ENCODE data around the gene P2RY2.

P2RY2 gene

DNA sequence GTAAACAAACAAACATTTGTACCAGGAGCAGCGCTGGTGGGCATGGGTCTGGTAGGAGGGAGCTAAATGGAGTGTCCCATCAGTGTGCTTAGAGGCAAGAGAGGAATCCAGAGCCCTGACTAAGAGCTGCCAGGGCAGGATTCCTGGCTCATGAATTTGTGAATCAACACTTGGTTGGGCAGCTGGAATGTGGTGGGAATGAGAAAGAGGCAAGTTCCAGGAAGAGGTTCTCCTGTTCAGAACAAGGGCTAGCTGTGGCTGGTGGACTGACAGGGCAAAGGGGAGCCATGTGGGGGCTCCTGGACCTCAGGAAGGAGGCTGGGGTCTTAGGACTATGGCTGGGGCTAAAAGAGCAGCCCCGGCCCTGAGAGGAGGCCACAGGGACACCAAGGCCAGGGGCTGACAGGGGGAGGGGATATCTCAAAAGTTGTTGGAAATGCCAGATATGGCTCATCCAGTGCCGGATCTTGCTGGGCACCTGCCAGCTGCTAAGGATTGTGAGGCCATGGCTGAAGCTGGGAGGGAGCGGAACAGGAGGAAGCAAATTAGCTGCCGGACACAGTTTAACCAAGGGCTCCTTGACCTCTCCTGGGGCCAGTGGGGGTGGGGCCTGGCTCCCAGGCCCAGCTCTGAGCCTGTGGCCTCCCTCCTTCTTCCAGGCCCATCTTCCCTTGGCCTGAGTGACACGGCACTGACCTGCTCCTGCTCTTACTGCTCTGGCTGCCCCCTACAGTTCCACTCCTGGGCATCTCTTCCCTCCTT is 39.4 kb downstream of the P2RY2 start:
- H3K27ac ChIP-seq (ENCODE audit: low read depth, low read length) = no peak overlapping the region
- TF ChIP-seq, protein P1, sequence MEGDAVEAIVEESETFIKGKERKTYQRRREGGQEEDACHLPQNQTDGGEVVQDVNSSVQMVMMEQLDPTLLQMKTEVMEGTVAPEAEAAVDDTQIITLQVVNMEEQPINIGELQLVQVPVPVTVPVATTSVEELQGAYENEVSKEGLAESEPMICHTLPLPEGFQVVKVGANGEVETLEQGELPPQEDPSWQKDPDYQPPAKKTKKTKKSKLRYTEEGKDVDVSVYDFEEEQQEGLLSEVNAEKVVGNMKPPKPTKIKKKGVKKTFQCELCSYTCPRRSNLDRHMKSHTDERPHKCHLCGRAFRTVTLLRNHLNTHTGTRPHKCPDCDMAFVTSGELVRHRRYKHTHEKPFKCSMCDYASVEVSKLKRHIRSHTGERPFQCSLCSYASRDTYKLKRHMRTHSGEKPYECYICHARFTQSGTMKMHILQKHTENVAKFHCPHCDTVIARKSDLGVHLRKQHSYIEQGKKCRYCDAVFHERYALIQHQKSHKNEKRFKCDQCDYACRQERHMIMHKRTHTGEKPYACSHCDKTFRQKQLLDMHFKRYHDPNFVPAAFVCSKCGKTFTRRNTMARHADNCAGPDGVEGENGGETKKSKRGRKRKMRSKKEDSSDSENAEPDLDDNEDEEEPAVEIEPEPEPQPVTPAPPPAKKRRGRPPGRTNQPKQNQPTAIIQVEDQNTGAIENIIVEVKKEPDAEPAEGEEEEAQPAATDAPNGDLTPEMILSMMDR (IDR thresholded peaks at IDR 0.05; ENCODE audit: insufficient read depth, low read length, poor library complexity, severe bottlenecking) = no peak
- no peak for TF ChIP-seq EZH2phosphoT487 (conservative IDR thresholded peaks at IDR 0.05; ENCODE audit: low read length)
- no peaks in the 10 kb centered on the region for H3K36me3 ChIP-seq (ENCODE audit: low read length)
- H4K20me1 ChIP-seq (ENCODE audit: low read depth, low read length) = no peaks in the 10 kb centered on the region
- no peaks in the 10 kb centered on the region for H3K27me3 ChIP-seq (ENCODE audit: low read length)
- H3F3A ChIP-seq (ENCODE audit: insufficient read depth) = peaks cover 2% of the 10 kb centered on the region; the same call in 1 of the 2 replicates
- H3K4me2 ChIP-seq (ENCODE audit: low read depth, low read length, poor library complexity, severe bottlenecking) = no peak overlapping the region
- H2AFZ ChIP-seq (ENCODE audit: low read depth, low read length, severe bottlenecking) = no peak overlapping the region
- no peak overlapping the region for H3K4me3 ChIP-seq (ENCODE audit: insufficient read depth, low read length, poor library complexity, severe bottlenecking)
- H3K9me2 ChIP-seq (replicated peaks; ENCODE audit: insufficient read depth, low read length) = no peaks in the 10 kb centered on the region
- H3K9me3 ChIP-seq (ENCODE audit: insufficient read depth, low read length) = no peaks in the 10 kb centered on the region
- no peak overlapping the region for H3K9ac ChIP-seq (ENCODE audit: low read length)
- H3K79me2 ChIP-seq (ENCODE audit: insufficient read depth, low read length) = no peaks in the 10 kb centered on the region

DNA sequence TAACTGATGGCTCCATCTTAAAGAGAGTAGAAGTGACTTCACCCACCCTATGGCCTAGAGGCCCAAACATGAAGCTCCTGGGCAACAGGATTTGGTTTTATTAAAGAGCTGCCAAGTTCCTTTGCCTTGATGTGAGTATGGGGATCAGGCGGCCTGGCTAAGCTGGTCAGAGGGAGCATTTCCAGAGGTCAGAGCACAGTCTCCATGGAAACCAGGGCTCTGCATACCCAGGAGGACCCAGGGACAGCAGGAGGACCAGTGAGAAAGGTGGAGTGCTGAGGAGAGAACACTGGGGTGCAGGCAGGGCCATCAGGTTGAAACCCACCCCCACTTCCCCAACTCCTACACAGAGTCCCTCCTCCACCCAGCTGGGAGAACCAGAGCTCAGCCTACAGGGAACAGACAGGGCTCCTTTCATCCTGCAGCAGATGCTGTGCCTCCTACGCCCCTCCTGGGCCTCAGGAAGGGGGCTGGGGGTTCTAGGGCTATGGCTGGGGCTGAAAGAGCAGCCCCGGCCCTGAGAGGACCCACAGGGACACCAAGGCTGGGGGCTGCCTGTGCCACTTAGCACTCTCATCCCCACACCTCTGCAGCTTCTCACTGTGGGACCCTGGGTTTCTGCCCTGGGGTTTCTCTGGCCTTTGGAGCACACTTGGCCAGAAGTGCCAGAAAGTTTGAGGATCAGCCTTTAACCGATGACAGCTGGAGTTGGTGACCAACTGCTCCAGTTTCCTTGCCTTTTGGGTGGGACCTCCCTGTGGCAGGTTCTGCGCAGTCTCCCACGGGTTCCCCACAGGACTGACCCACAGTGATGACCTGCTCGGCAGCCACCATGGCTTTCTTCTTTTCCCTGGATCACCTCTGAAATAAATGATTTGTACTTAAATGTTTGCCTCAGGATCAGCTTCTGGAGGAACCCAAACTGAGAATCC is 40.3 kb downstream of the P2RY2 start:
- H3K4me3 ChIP-seq (ENCODE audit: insufficient read depth, low read length, poor library complexity, severe bottlenecking) = no peak overlapping the region
- no peaks in the 10 kb centered on the region for H3K9me3 ChIP-seq (ENCODE audit: insufficient read depth, low read length)
- no peak for TF ChIP-seq EZH2phosphoT487 (conservative IDR thresholded peaks at IDR 0.05; ENCODE audit: low read length)
- TF ChIP-seq, protein P1 (IDR thresholded peaks at IDR 0.05; ENCODE audit: insufficient read depth, low read length, poor library complexity, severe bottlenecking) = no peak
- H3K27me3 ChIP-seq (ENCODE audit: low read length) = no peaks in the 10 kb centered on the region
- no peak overlapping the region for H3K4me2 ChIP-seq (ENCODE audit: low read depth, low read length, poor library complexity, severe bottlenecking)
- no peaks in the 10 kb centered on the region for H3K36me3 ChIP-seq (ENCODE audit: low read length)
- H4K20me1 ChIP-seq (ENCODE audit: low read depth, low read length) = no peaks in the 10 kb centered on the region
- no peaks in the 10 kb centered on the region for H3K9me2 ChIP-seq (replicated peaks; ENCODE audit: insufficient read depth, low read length)
- no peaks in the 10 kb centered on the region for H3K79me2 ChIP-seq (ENCODE audit: insufficient read depth, low read length)
- no peak overlapping the region for H3K9ac ChIP-seq (ENCODE audit: low read length)
- H2AFZ ChIP-seq (ENCODE audit: low read depth, low read length, severe bottlenecking) = no peak overlapping the region
- no peaks in the 10 kb centered on the region for H3F3A ChIP-seq (ENCODE audit: insufficient read depth)
- no peak overlapping the region for H3K27ac ChIP-seq (ENCODE audit: low read depth, low read length)

DNA sequence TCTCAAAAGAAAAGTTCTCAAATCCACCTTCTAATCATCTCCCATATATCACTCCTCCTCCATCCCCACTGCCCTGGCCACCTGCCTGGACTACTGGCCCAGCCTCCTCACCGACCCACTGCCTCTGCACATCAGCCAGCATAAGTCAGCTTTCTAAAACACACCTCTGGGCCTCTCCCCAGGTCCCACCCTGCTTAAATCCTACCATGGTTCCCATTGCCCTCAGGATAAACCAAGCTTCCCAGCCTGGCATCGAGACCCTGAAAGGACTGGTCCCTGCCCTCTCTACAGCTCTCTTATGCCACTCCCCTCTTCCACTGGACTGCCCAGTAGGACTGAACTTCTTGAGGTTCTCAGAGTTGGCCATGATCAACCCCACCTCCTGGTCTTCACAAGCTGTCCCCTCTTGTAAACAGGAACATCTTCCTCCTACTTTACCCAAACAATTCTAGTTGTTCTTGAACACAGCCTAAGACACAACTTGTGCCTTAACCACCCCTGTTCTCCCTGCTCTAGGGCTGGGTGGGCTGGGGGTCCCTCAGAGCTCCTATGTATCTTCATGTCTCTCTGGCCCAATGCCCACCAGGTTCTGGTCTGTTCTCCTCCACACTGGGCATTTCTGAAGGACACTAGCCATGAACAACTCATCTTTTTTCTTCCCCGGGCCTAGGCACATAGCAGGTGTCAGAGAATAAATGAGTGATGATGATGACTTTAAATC is 41.5 kb downstream of the P2RY2 start:
- Histone ChIP-seq H3K9me2 (replicated peaks; ENCODE audit: insufficient read depth, low read length) (no peaks in the 10 kb centered on the region), H3F3A (ENCODE audit: insufficient read depth) (no peaks in the 10 kb centered on the region), H2AFZ (ENCODE audit: low read depth, low read length, severe bottlenecking) (no peak overlapping the region), H3K9ac (ENCODE audit: low read length) (no peak overlapping the region), H3K27ac (ENCODE audit: low read depth, low read length) (no peak overlapping the region), H3K4me2 (ENCODE audit: low read depth, low read length, poor library complexity, severe bottlenecking) (no peak overlapping the region), H3K9me3 (ENCODE audit: insufficient read depth, low read length) (no peaks in the 10 kb centered on the region), H3K36me3 (ENCODE audit: low read length) (no peaks in the 10 kb centered on the region), H3K79me2 (ENCODE audit: insufficient read depth, low read length) (no peaks in the 10 kb centered on the region), H4K20me1 (ENCODE audit: low read depth, low read length) (no peaks in the 10 kb centered on the region), H3K4me3 (ENCODE audit: insufficient read depth, low read length, poor library complexity, severe bottlenecking) (no peak overlapping the region), H3K27me3 (ENCODE audit: low read length) (no peaks in the 10 kb centered on the region)
- no peak for TF ChIP-seq EZH2phosphoT487 (conservative IDR thresholded peaks at IDR 0.05; ENCODE audit: low read length)
- TF ChIP-seq, protein P1 (IDR thresholded peaks at IDR 0.05; ENCODE audit: insufficient read depth, low read length, poor library complexity, severe bottlenecking) = no peak

Data from SU-DHL-6 (cell line).